Adrenal gland (tissue), 12 donors: Measurements from ENCODE around the gene CBY2. TPM values are rescaled to one million over a fixed set of nuclear protein-coding genes. Genes with fewer than 3 reads are reported as not detected.
"Not testable (repeated sequence)": the region's sequence is repeated elsewhere in the genome, so short reads cannot be mapped to it uniquely, and the experiment has no call there.

Source experiments
- DNase-seq, 7 donors: peaks; one replicate each; pipeline ENCODE4 v3.0.0-alpha.2; 2019 to 2020
- H3K27ac ChIP-seq, 5 donors: fragments of 200-600 bp; sonication (generic) in 4 of 5; 1 replicate in 3 of 5; 2 replicates in 2 of 5; pipeline versions ENCODE4 v1.5.1 to v1.8.0; 2016 to 2020; ENCODE audit warnings: mild to moderate bottlenecking in 1 of 5
- H3K27me3 ChIP-seq: fragments of 200-600 bp; 2 replicates; pipeline ENCODE4 v1.8.0; 2021
- H3K36me3 ChIP-seq, 2 donors: fragments of 200-600 bp; replicated peaks in 1 of 2; 1 replicate in 1 of 2; 2 replicates in 1 of 2; pipeline versions ENCODE4 v1.5.1 to v1.8.0; 2018 to 2022
- H3K4me1 ChIP-seq, 2 donors: fragments of 200-600 bp; replicated peaks in 1 of 2; 1 replicate in 1 of 2; 2 replicates in 1 of 2; pipeline versions ENCODE4 v1.5.1 to v1.8.0; 2018 to 2021
- H3K4me3 ChIP-seq, 4 donors: fragments of 200-600 bp; sonication (generic) in 3 of 4; one replicate each; pipeline ENCODE4 v1.5.1; 2016 to 2018
- H3K9me3 ChIP-seq, 3 donors: fragments of 200-600 bp; sonication (generic) in 1 of 3; replicated peaks in 1 of 3; 1 replicate in 2 of 3; 2 replicates in 1 of 3; pipeline versions ENCODE4 v1.5.1 to v1.8.0; 2016 to 2021
- CTCF ChIP-seq, 6 experiments: fragments of 450-650 bp in 4 of 6; fragments of 200-600 bp in 2 of 6; sonication (generic) in 1 of 6; IDR thresholded peaks; 1 replicate in 5 of 6; 2 replicates in 1 of 6; pipeline versions ENCODE4 v1.5.1 to v1.8.0; 2016 to 2021; ENCODE audit warnings: antibody characterized with exemption in 6 of 6, mild to moderate bottlenecking in 2 of 6, moderate library complexity in 1 of 6
- POLR2A ChIP-seq, 2 donors: fragments of 450-650 bp; IDR thresholded peaks; one replicate each; pipeline ENCODE4 v1.6.1; 2017; ENCODE audit warnings: antibody characterized with exemption in 2 of 2, mild to moderate bottlenecking in 2 of 2, moderate library complexity in 1 of 2
- WGBS, 4 donors: extraction: QIAGEN DNeasy Blood & Tissue Kit in 2 of 4; methylation state at CpG; one replicate each; pipeline versions ENCODE4 v1.1.5 to v1.1.7; 2013 to 2017; 5-methylcytosine and 5-hydroxymethylcytosine counted together
- intact Hi-C, 2 donors: fragments of 100-400 bp; cut with DNase I; formaldehyde crosslinking; loops; one replicate each; pipeline versions ENCODE4 v1.14.1 to v1.15.0; 2022 to 2023
- polyA plus RNA-seq, 3 donors: library from polyadenylated mRNA; stranded (reverse); fragments of 200-250 nt in 2 of 3; fragments of 350-450 nt in 1 of 3; fragmentation: Illumina TruSeq in 1 of 3; extraction: RNeasy Lipid Tissue Mini Kit (QIAGEN cat#74804) in 1 of 3; gene quantifications; one replicate each; pipeline ENCODE4 v1.2.3, GENCODE V29; 2013 to 2014
- small RNA-seq, 2 donors: library from RNA; depleted of rRNA; stranded (forward); fragments of <200 nt; gene quantifications; one replicate each; pipeline ENCODE3, GENCODE V24; 2016
- total RNA-seq, 9 donors: library from RNA; depleted of rRNA in 4 of 9; stranded (reverse); fragments of >200 nt in 4 of 9; fragments of 120-200 nt in 1 of 9; fragmentation: NEBNext Ultra II Directional in 1 of 9; extraction: Animal tissue kit (Norgen Biotek cat#: 25700) in 1 of 9; gene quantifications; one replicate each; pipeline versions ENCODE4 v1.1.0 to v1.2.4, GENCODE V29; 2013 to 2023
- donor health status: healthy with polysubstance abuse.
- donor health status: Bipolar disorder and iron deficiency.
- donor health status: DM: yes; HTN: yes; CAD: no.
- donor health status: DM: no; HTN: no; CAD: no.
- donor health status: DM: no; HTN: no; CAD: no.
- donor health status: DM: yes; HTN: yes; CAD: no.

Gene CBY2
- total and polyA plus RNA-seq, 12 donors, result not detected

- intact Hi-C loops, result no loop called here
- DNase-seq, result no peak
- Histone ChIP-seq H3K4me1 (no peaks in the 10 kb centered on the region), H3K27ac (no peak overlapping the region), H3K36me3 (no peaks in the 10 kb centered on the region), H3K9me3 (no peaks in the 10 kb centered on the region), H3K4me3 (no peak overlapping the region), H3K27me3 (no peaks in the 10 kb centered on the region)
- WGBS, 4 donors, result 56 to 62% (median 60%) methylated on average over 1 of the region's 1 CpG
- no peak for TF ChIP-seq POLR2A (IDR thresholded peaks at IDR 0.05)
- TF ChIP-seq CTCF (IDR thresholded peaks at IDR 0.05), result no peak
These were observed 50.4 kb downstream of the CBY2 start for GRCh38 chr13:45752510-45752909.

GRCh38 chr13:45756498-45756897, 54.4 kb downstream of the CBY2 start:
- H3K27ac ChIP-seq, H3K9me3 ChIP-seq, H3K27me3 ChIP-seq, DNase-seq, H3K4me3 ChIP-seq, H3K4me1 ChIP-seq, H3K36me3 ChIP-seq, intact Hi-C loops: not testable (repeated sequence)
- 60 to 89% (median 85%) methylated on average over 1 of the region's 1 CpG for WGBS, 4 donors

- WGBS, 4 donors, result 65 to 73% (median 70%) methylated on average over 3 of the region's 3 CpGs
- intact Hi-C loops, H3K4me3 ChIP-seq, H3K27me3 ChIP-seq, DNase-seq, H3K9me3 ChIP-seq, H3K4me1 ChIP-seq, H3K36me3 ChIP-seq, H3K27ac ChIP-seq: not testable (repeated sequence)
These were observed 55.5 kb downstream of the CBY2 start for GRCh38 chr13:45757589-45757988.

GRCh38 chr13:45763419-45763818, 61.3 kb downstream of the CBY2 start:
- H3K4me3 ChIP-seq, result no peak overlapping the region
- no peaks in the 10 kb centered on the region for H3K4me1 ChIP-seq
- no peaks in the 10 kb centered on the region for H3K36me3 ChIP-seq
- H3K27me3 ChIP-seq, result no peaks in the 10 kb centered on the region
- intact Hi-C loops, result no loop called here
- no peak overlapping the region for H3K27ac ChIP-seq
- no peak for DNase-seq
- TF ChIP-seq POLR2A (IDR thresholded peaks at IDR 0.05), result no peak
- no peak for TF ChIP-seq CTCF (IDR thresholded peaks at IDR 0.05)
- H3K9me3 ChIP-seq, result no peaks in the 10 kb centered on the region
- WGBS, 4 donors, result 67 to 79% (median 72%) methylated on average over 4 of the region's 4 CpGs

Small RNA genes within 50 kb of the gene (small RNA-seq; reads per million reads assigned to genes)
- 0 reads per million in 2 donors for gene RF00017

Other genes with a start within 250 kb of the CBY2 start
- 10 to 100 TPM; 22.3 to 57.1 (median 35.4) TPM for gene COG3, start 237.4 kb upstream of the CBY2 start, total RNA-seq
- 10 to 100 TPM; 21.9 to 70.1 (median 32.7) TPM for gene COG3, start 237.4 kb upstream of the CBY2 start, polyA plus RNA-seq
- gene ERICH6B, start 86.6 kb upstream of the CBY2 start, total RNA-seq, result under 1 TPM in 1 of 9 donors, not detected in 8; 0.06 TPM
- gene ERICH6B, start 86.6 kb upstream of the CBY2 start, polyA plus RNA-seq, result not detected
- gene SIAH3, start 149.4 kb downstream of the CBY2 start, total RNA-seq, result under 1 TPM; 0.12 to 0.64 (median 0.26) TPM
- under 1 TPM; 0.03 to 0.38 (median 0.16) TPM for gene SIAH3, start 149.4 kb downstream of the CBY2 start, polyA plus RNA-seq